Upper lobe of left lung (tissue), 6 donors: Measurements from ENCODE around the gene ZNF575. TPM values are rescaled to one million over a fixed set of nuclear protein-coding genes. Genes with fewer than 3 reads are reported as not detected.

Experiments
- ATAC-seq, 2 donors: fragments of 200-7000 bp; cut with Tn5 transposase; one replicate each; pipeline ENCODE4 v1.9.1; 2022; ENCODE audit warnings: mild to moderate bottlenecking in 2 of 2, moderate library complexity in 2 of 2; ENCODE audit not compliant: low FRiP score in 2 of 2
- DNase-seq, 2 donors: peaks; one replicate each; pipeline ENCODE4 v3.0.0-alpha.2; 2019 to 2020
- H3K27ac ChIP-seq, 4 donors: fragments of 200-600 bp; sonication (generic); one replicate each; pipeline ENCODE4 v1.5.1; 2016 to 2019
- H3K27me3 ChIP-seq, 4 donors: fragments of 200-600 bp; sonication (generic); one replicate each; pipeline ENCODE4 v1.5.1; 2017 to 2019
- H3K36me3 ChIP-seq, 4 donors: fragments of 200-600 bp; sonication (generic); one replicate each; pipeline ENCODE4 v1.5.1; 2016 to 2019
- H3K4me1 ChIP-seq, 4 donors: fragments of 200-600 bp; sonication (generic); one replicate each; pipeline ENCODE4 v1.5.1; 2018 to 2019
- H3K4me3 ChIP-seq, 4 donors: fragments of 200-600 bp; sonication (generic); one replicate each; pipeline ENCODE4 v1.5.1; 2017 to 2019; ENCODE audit warnings: mild to moderate bottlenecking in 2 of 4, moderate library complexity in 1 of 4
- H3K9me3 ChIP-seq, 4 donors: fragments of 200-600 bp; sonication (generic); one replicate each; pipeline ENCODE4 v1.5.1; 2018 to 2019
- EP300 ChIP-seq, 4 donors: sonication (generic); formaldehyde crosslinking; IDR thresholded peaks; one replicate each; pipeline ENCODE4 v1.5.1; 2017; ENCODE audit warnings: antibody characterized with exemption in 4 of 4, control low read depth in 2 of 4
- POLR2A ChIP-seq, 4 donors: fragments of 450-650 bp; IDR thresholded peaks; one replicate each; pipeline ENCODE4 v1.5.1; 2016 to 2017; ENCODE audit warnings: antibody characterized with exemption in 4 of 4, mild to moderate bottlenecking in 2 of 4
- POLR2AphosphoS5 ChIP-seq, 2 donors: sonication (generic); formaldehyde crosslinking; IDR thresholded peaks; one replicate each; pipeline ENCODE4 v1.5.1; 2017; ENCODE audit warnings: antibody characterized with exemption in 2 of 2
- WGBS, 2 donors: methylation state at CpG; one replicate each; pipeline ENCODE4 v1.1.5; 2017 to 2018; 5-methylcytosine and 5-hydroxymethylcytosine counted together
- total RNA-seq, 6 donors: library from RNA; depleted of rRNA in 4 of 6; stranded (reverse); fragments of >200 nt in 4 of 6; gene quantifications; one replicate each; pipeline versions ENCODE4 v1.1.0 to v1.2.1, GENCODE V29; 2016 to 2021
- TF ChIP-seq, protein P1 (sequence below), 6 experiments: fragments of 450-650 bp in 4 of 6; fragments of 200-600 bp in 2 of 6; sonication (generic) in 2 of 6; IDR thresholded peaks; one replicate each; pipeline ENCODE4 v1.5.1; 2016 to 2019; ENCODE audit warnings: antibody characterized with exemption in 6 of 6
- donor health status: DM: no; HTN: no; CAD: no; lungs with moderate emphysema.
- donor health status: DM: no; HTN: yes; CAD: no; lungs with severe emphysema.

ZNF575 gene
- total RNA-seq, 6 donors from 2014 or later: 0.76 to 4.4 (median 2.7) TPM; not detected in 1

GRCh38 chr19:43552616-43553015 is 19.6 kb downstream of the ZNF575 start:
- H3K4me1 ChIP-seq: no peaks in the 10 kb centered on the region
- no peak overlapping the region for H3K4me3 ChIP-seq
- H3K36me3 ChIP-seq: peaks cover 14 to 68% (median 37%) of the 10 kb centered on the region in 4 donors
- H3K27ac ChIP-seq: no peak overlapping the region
- 63 to 100% methylated on average over 1 to 3 of the region's 3 CpGs for WGBS, 2 donors
- TF ChIP-seq, protein P1, sequence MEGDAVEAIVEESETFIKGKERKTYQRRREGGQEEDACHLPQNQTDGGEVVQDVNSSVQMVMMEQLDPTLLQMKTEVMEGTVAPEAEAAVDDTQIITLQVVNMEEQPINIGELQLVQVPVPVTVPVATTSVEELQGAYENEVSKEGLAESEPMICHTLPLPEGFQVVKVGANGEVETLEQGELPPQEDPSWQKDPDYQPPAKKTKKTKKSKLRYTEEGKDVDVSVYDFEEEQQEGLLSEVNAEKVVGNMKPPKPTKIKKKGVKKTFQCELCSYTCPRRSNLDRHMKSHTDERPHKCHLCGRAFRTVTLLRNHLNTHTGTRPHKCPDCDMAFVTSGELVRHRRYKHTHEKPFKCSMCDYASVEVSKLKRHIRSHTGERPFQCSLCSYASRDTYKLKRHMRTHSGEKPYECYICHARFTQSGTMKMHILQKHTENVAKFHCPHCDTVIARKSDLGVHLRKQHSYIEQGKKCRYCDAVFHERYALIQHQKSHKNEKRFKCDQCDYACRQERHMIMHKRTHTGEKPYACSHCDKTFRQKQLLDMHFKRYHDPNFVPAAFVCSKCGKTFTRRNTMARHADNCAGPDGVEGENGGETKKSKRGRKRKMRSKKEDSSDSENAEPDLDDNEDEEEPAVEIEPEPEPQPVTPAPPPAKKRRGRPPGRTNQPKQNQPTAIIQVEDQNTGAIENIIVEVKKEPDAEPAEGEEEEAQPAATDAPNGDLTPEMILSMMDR (IDR thresholded peaks at IDR 0.05): no peak
- TF ChIP-seq EP300 (IDR thresholded peaks at IDR 0.05) (no peak), POLR2AphosphoS5 (IDR thresholded peaks at IDR 0.05) (no peak), POLR2A (IDR thresholded peaks at IDR 0.05) (no peak)
- H3K27me3 ChIP-seq: no peaks in the 10 kb centered on the region
- ATAC-seq (no peak), DNase-seq (no peak)
- no peaks in the 10 kb centered on the region for H3K9me3 ChIP-seq

DNA sequence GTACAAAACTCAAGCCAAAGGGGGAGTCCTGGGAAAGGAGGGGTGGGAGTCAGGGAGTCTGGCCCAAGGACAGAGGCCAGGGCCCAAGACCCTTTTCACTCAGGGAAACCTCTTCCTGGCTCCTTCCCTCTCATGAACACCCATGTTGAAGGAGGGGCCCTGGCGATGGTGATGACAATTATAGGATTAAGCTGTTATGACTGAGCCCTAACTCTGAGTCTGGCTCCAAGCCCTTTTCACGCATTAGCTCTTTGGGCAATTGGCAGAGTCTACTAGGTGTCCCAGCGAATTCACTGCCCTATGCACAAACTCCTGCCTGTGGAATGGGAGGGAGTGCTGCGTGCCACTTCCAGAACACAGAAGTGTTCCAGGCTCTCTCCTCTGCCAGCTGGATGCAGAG is 20.7 kb downstream of the ZNF575 start:
- Histone ChIP-seq H3K4me3 (no peak overlapping the region), H3K4me1 (peaks cover 0 to 6% (median 0%) of the 10 kb centered on the region in 4 donors), H3K27ac (no peak overlapping the region), H3K36me3 (peaks cover 14 to 75% (median 37%) of the 10 kb centered on the region in 4 donors), H3K27me3 (no peaks in the 10 kb centered on the region), H3K9me3 (no peaks in the 10 kb centered on the region)
- TF ChIP-seq, protein P1 (IDR thresholded peaks at IDR 0.05): no peak
- TF ChIP-seq POLR2A (IDR thresholded peaks at IDR 0.05): no peak
- no peak for TF ChIP-seq POLR2AphosphoS5 (IDR thresholded peaks at IDR 0.05)
- no peak for TF ChIP-seq EP300 (IDR thresholded peaks at IDR 0.05)
- ATAC-seq (no peak), DNase-seq (no peak)
- 64% methylated on average over 4 of the region's 4 CpGs; no CpG with 5 or more reads in 1 of the 2 donors for WGBS, 2 donors

DNA sequence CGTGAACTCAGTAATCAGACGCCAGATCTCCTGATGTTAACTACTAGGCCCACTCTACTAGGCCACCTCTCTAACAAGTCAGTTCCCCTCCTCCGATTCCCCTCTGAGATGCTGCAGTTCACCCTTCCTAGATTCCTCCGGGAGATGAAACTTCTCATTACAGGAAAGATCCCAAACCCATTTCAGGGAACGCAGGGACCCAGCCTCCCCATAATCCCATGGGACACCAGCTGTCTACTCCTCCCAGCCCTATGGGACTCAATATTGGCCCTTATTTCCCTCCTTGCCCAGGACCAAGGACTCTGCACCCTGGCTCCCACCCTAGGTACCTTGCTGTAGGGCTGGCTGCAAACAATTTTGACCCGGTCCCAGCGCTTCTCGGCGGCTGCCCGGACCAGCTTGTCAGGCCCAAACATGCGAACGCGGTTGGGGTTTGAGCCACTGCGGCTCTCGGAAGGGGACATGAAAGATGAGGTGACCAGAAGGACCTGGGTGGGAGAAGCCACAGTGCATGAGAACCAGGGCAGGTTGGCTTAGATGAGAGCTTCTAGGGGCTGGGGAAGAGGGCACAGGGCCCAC is 21.4 kb downstream of the ZNF575 start:
- H3K27ac ChIP-seq: no peak overlapping the region
- no peak for TF ChIP-seq POLR2A (IDR thresholded peaks at IDR 0.05)
- no peak for TF ChIP-seq EP300 (IDR thresholded peaks at IDR 0.05)
- TF ChIP-seq, protein P1 (IDR thresholded peaks at IDR 0.05): no peak
- TF ChIP-seq POLR2AphosphoS5 (IDR thresholded peaks at IDR 0.05): no peak
- H3K27me3 ChIP-seq: no peaks in the 10 kb centered on the region
- H3K36me3 ChIP-seq: peaks cover 14 to 68% (median 37%) of the 10 kb centered on the region in 4 donors
- no peaks in the 10 kb centered on the region for H3K9me3 ChIP-seq
- ATAC-seq: no peak
- WGBS, 2 donors: 95 to 98% methylated on average over 8 to 14 of the region's 15 CpGs
- peaks cover 0 to 6% (median 0%) of the 10 kb centered on the region in 4 donors for H3K4me1 ChIP-seq
- peak in 1 of 2 donors; percentile 47 for DNase-seq
- H3K4me3 ChIP-seq: no peak overlapping the region

DNA sequence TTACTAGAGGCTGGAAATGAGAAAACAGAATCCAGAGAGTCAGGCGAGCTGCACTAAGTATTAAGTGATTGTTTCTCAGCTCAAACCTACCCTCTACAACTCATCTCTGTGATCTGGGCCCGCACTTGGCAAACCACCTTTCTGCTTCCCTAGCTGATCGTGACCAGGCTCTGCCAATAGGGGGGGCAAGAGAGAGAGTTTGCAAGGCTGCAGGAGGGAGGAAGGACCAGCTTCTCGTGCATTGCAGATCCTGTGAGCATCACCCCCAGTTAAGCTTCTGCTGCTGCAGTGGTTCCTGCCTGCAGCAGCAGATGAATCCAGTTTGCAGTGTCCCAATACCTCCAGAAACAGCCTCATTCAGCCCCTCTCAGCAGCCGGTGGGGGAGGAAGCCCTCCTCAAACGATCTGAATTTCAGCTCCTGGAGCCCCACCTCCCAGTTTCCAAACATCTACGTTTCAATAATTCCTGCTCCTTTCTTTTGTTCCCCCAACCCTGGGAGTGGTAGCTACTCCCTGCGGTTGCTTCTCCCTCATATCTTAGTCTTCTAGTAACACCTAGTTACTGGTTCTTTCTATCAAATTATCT is 22.3 kb downstream of the ZNF575 start:
- H3K4me3 ChIP-seq: no peak overlapping the region
- H3K36me3 ChIP-seq: peaks cover 14 to 62% (median 38%) of the 10 kb centered on the region in 4 donors
- H3K27ac ChIP-seq: no peak overlapping the region
- H3K4me1 ChIP-seq: peaks cover 0 to 6% (median 0%) of the 10 kb centered on the region in 4 donors
- no peaks in the 10 kb centered on the region for H3K9me3 ChIP-seq
- WGBS, 2 donors: 37 to 39% methylated on average over 8 of the region's 8 CpGs
- H3K27me3 ChIP-seq: no peaks in the 10 kb centered on the region
- ATAC-seq (peak; percentile 70 to 80), DNase-seq (peak in 1 of 2 donors; percentile 53)
- TF ChIP-seq POLR2A (IDR thresholded peaks at IDR 0.05): no peak
- TF ChIP-seq, protein P1 (IDR thresholded peaks at IDR 0.05): peak; percentile 49 to 74 (median 68)
- TF ChIP-seq EP300 (IDR thresholded peaks at IDR 0.05): no peak
- no peak for TF ChIP-seq POLR2AphosphoS5 (IDR thresholded peaks at IDR 0.05)
